ENCODE measurements around the gene ERBB2.

- TF ChIP-seq NR1H2 (CRISPR knock-in tag; IDR thresholded peaks at IDR 0.05; ENCODE audit: borderline replicate concordance, low read depth) (no peak), KDM4B (CRISPR knock-in tag; IDR thresholded peaks at IDR 0.05) (no peak), PCBP2 (optimal IDR thresholded peaks at IDR 0.05; ENCODE audit: low read depth, low read length, poor library complexity, severe bottlenecking) (no peak), RAD51 (IDR thresholded peaks at IDR 0.05; ENCODE audit: borderline replicate concordance) (no peak), PHF8 (CRISPR knock-in tag; IDR thresholded peaks at IDR 0.05) (no peak), NFE2L2 (IDR thresholded peaks at IDR 0.05; ENCODE audit: low read length) (no peak)
Observed at GRCh38 chr17:39715375-39716072, 15.7 kb downstream of the ERBB2 start.
